NOMO-1 (cell line): ENCODE results near the gene GNPNAT1.
A peak's percentile ranks its signal among the peaks of the same experiment; 100 is the strongest.

ENCODE experiments used
- DNase-seq, 2 experiments: peaks; one replicate each; lab custom pipeline; 2025; ENCODE audit not compliant: unreplicated experiment in 2 of 2; lab: John Stamatoyannopoulos, UW

Gene GNPNAT1

GRCh38 chr14:52791223-52792096 is at the start of gene GNPNAT1:
GNPNAT1 (minus strand) TSS chr14:52791607; CDS start chr14:52784650, 6,957 bp downstream.
- DNase-seq = peak; percentile 78 to 89

GRCh38 chr14:52840877-52841276 is 49.5 kb upstream of the GNPNAT1 start:
- DNase-seq = peak in 1 of 2 experiments; percentile 11

- no peak for DNase-seq
Observed at GRCh38 chr14:52837451-52837850, 46.0 kb upstream of the GNPNAT1 start.

GRCh38 chr14:52836063-52836462 is 44.7 kb upstream of the GNPNAT1 start:
- DNase-seq = no peak

- DNase-seq = peak; percentile 5 to 40
Observed at GRCh38 chr14:52835122-52835903, 43.9 kb upstream of the GNPNAT1 start.

GRCh38 chr14:52834440-52834842 is 43.0 kb upstream of the GNPNAT1 start:
- no peak for DNase-seq

- DNase-seq = no peak
Observed at GRCh38 chr14:52833891-52834290, 42.5 kb upstream of the GNPNAT1 start.

GRCh38 chr14:52829527-52830185 is 38.2 kb upstream of the GNPNAT1 start:
- DNase-seq = no peak

GRCh38 chr14:52827426-52827825 is 36.0 kb upstream of the GNPNAT1 start:
- DNase-seq = no peak

GRCh38 chr14:52825085-52825484 is 33.7 kb upstream of the GNPNAT1 start:
- DNase-seq = no peak

GRCh38 chr14:52824462-52824861 is 33.1 kb upstream of the GNPNAT1 start:
- DNase-seq = no peak

GRCh38 chr14:52821805-52822250 is 30.4 kb upstream of the GNPNAT1 start:
- no peak for DNase-seq

GRCh38 chr14:52808101-52808500 is 16.7 kb upstream of the GNPNAT1 start:
- DNase-seq = no peak

GRCh38 chr14:52806115-52806514 is 14.7 kb upstream of the GNPNAT1 start:
- DNase-seq = no peak

- no peak for DNase-seq
Observed at GRCh38 chr14:52802597-52802996, 11.2 kb upstream of the GNPNAT1 start.

- DNase-seq = peak in 1 of 2 experiments; percentile 8
Observed at GRCh38 chr14:52801014-52801712, 9.8 kb upstream of the GNPNAT1 start.

GRCh38 chr14:52798826-52799225 is 7.4 kb upstream of the GNPNAT1 start:
- DNase-seq = no peak

GRCh38 chr14:52797653-52798052 is 6.2 kb upstream of the GNPNAT1 start:
- DNase-seq = no peak

- DNase-seq = no peak
Observed at GRCh38 chr14:52793061-52793460, 1.7 kb upstream of the GNPNAT1 start.

GRCh38 chr14:52792097-52792415 is 649 bp upstream of the GNPNAT1 start:
- DNase-seq = no peak

GRCh38 chr14:52790756-52791222 is 618 bp downstream of the GNPNAT1 start:
- no peak for DNase-seq
